Activated effector memory CD4-positive, alpha-beta T cell treated with Interleukin-2 at 50 U/mL for 16 hours (primary cell): ENCODE results near the gene RDH12.
"Not testable (repeated sequence)": the region's sequence is repeated elsewhere in the genome, so short reads cannot be mapped to it uniquely, and the experiment has no call there.

ENCODE experiments used
- DNase-seq: peaks from one replicate; pipeline ENCODE4 v3.0.0-alpha.2; 2020

RDH12 gene

DNA sequence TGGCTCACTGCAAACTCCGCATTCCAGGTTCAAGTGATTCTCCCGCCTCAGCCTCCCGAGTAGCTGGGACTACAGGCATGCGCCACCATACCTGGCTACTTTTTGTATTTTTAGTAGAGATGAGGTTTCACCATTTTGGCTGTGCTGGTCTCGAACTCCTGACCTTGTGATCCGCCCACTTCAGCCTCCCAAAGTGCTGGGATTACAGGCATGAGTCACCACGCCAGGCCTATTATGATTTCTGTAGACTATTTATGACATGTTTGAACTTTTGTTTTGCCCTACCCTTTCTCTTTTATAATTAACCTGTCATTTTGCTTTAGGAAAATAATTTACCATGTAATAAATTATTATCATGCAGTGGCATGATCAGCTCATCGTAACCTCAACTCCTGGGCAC is at the start of gene RDH12:
RDH12 (plus strand) TSS at position 395 of the 400 bp plus-strand sequence. CDS start 20,757 bp downstream, outside the sequence.
- not testable (repeated sequence) for DNase-seq

DNA sequence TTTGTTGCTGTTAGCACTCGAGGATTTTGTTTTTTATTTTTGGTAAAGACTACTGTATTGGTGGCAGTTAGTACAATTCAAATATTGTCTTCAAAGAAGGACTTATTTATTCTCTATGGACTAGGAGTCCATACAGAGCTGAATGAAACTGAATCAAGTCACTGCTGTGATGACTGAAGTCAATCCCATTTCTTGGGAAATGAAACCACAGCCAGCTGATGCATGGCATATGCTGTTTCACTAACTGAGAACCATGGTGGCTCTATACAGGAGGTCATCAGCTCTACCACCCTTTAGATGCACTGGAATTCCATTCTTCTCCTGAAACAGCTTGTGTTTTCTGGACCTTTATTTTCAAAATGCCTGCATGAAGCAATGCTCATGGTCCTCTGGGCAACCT is 49.5 kb upstream of the RDH12 start:
- DNase-seq, result no peak

DNA sequence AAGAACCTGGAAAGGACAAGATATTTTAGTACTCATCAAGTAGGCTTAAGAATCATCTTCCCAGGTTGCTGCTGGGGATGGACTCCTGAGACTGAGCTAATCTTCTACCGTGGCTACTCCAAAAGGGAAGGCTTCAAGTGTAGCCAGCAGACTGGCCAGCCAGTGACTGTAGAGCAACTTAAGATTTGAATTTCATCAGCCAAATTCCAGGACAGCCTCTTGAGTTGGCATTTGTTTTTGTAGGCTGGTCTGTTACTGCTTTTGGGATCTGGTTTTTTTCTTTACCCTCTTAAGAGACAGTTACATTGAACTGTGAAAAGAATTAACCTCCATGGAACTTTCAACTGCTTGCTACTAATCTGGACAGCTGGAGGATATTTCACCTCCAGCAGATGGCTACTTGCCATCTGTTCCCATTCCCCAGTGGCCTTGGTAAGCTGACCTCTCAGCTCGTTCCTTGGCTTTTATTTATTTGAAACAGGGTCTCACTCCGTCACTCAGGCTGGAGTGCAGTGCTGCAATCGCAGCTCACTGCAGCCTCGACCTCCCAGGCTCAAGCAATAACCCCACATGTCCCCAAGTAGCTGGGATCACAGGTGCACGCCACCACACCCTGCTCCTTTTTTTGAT is 47.9 kb upstream of the RDH12 start:
- DNase-seq, result no peak

DNA sequence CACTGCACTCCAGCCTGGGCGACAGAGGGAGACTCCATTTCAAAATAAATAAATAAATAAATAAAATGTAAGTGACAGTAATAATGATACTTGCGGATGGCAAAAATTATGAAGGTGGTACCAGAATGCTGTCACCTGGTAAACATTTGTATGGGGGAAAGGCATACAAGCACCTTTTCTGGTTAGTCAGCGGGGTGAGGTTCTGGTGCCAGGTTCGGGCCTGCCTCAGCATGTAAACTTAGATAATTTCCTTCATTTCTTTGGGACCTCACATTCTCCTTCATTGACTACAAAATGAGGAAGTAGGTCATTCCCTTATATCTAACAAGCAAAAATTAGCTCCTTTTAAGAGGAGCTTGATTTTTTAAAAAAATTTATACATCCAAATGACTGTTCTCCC is 38.1 kb upstream of the RDH12 start:
- no peak for DNase-seq

DNA sequence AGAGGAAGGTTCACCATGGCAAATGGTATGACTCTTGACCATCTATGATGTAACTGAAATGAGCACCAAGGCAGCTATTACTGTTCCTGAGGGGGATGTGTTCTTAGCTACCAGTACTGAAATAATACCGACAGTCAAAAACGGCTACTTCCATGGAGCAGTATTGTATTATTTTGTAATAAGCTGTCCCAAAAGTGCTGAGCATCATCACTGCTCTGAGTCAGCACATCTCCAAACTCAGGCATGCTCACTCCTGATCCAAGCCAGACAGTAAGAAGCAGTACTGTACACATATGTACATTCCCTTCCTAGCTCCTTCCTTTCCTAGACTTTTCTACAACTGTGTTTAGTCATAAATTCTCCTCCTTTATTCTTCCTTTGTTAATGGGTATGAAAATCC is 35.8 kb upstream of the RDH12 start:
- DNase-seq, result no peak

DNA sequence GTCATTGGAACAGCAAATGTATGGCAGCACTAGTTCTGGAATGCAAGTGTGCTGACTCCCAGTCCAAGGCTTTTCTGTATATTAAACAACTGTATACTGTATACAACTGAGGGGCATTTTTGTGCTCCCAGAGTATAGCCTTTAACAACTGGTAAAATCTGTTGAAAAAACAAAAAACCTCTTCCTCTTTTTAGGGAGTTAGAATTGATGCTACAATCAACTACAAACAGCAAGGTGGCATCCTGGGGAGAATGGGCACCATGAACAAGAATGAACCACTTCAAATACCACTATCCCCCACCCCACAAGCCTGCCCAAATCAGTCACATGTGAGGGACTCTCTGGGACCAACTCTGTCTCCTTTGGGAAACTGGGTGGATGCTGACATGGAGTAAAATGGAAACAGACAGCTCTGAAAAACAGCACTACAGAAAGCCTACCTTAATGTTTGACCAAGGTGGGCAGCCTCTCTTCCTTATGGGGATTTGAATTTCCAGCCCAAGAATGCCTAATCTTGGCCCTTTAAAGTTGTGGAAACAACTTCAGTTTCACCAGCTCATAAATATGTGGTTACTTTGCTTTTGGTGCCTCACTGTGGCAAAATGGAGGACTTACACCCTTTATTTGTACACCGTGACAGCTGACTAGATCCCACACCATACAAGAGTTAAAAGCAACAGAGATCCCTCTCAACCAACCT is 34.8 kb upstream of the RDH12 start:
- no peak for DNase-seq

DNA sequence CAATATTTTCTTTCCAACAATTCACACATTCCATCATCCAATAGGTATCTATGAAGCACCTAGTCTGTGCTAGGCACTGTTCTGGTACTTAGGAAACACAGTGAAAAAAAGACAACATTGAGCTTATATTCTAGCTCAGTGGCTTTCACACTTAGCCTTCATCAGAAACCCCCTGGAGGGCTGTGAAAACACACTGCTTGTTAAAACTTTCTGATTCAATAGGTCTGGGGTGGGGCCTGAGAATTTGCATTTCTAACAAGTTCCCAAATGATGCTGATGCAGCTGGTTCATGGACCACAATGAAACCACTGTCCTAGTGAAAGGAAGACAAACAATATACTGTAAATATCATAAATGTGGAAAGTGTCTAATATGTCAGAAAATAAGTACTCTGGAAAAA is 33.1 kb upstream of the RDH12 start:
- DNase-seq, result no peak

DNA sequence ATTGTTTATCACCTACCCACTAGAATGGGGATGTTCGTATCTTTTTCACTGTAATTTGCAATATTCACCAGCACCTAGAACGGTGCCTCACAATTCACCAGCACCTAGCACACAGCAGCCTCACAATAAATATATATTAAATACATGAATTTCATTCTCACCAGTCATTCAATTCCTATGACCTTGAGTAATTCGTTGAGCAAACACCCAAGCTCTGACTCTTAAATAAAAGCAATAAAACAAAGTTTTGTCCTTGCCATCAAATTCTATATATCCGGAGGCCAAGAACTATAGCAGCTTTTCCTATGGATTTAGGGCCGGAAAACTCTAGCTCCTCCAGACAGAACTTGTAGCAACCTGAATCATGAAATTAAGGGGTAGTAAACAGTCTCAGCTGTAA is 28.2 kb upstream of the RDH12 start:
- DNase-seq, result no peak

DNA sequence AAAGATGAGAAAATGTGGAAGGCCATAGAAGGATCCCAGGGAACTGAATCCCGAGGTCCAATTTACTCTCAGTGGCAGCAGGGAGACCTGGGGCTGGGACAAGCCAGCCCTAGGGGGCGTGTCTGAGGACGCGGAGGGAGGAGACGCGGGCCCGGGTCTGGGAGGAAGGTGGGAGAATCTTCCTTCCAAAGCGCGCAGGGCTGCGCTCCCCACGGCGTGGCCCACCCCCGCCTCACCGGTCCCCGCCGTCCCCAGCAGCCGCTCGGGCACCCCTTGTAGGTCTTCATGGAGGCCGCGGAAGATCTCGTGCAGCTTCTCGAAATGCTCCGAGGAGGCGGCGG is 27.6 kb upstream of the RDH12 start:
- peak; percentile 33 for DNase-seq

DNA sequence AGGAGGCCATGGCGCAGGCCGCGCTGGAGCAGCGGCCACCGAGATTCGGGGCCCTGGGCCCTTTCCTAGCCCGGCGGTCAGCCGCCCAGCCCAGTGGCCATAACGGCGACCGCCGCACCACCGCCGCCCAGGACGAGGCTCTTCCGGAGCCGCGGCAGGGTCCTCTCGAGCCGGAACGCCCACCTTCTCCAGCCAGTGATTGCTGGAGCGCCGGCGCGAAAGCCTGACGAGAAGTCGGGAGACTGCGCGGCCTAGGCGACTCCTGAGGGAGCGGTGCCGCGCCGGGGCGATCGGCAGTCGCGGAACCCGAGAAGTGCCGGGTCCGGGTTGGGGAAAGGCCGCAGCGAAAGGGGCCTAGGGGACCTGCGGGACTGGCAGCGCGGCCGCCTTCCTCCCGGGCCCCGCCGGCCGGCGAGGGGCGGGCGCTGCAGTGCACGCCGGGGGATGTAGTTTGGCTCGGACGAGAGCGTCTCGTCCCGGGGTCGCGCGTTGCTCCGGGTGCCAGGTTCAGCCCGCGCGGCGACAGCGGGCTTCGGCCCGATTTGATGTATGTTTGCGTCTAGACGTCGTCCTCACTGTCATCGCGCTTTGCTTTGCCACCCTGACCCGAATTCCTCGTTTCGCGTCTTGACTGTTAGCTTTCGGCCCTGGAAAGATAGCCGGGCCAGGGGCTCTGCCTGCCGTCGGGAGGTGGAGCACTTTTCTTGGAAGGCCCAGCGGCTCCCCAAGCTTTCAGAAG is 27.0 kb upstream of the RDH12 start, which contains the start of gene VTI1B:
VTI1B (minus strand) TSS at position 153 of the 739 bp plus-strand sequence; CDS start at position 10, 143 bp downstream.
- DNase-seq, result peak; percentile 75

DNA sequence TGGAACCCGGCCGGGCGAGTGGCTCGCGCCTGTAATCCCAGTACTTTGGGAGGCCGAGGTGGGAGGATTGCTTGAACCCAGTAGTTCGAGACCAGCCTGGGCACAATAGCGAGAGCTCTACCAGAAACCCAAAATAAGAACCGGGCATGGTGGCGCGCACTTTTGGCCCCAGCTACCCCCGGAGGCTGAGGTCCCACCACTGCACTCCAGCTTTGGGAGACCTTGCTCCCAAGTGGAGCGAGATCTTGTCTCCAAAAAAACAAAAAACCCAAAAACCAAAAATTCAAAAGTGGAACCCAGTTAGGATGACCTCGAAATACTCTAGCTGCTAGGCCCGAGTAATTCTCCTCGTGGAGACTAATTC is 26.5 kb upstream of the RDH12 start:
- DNase-seq, result no peak

DNA sequence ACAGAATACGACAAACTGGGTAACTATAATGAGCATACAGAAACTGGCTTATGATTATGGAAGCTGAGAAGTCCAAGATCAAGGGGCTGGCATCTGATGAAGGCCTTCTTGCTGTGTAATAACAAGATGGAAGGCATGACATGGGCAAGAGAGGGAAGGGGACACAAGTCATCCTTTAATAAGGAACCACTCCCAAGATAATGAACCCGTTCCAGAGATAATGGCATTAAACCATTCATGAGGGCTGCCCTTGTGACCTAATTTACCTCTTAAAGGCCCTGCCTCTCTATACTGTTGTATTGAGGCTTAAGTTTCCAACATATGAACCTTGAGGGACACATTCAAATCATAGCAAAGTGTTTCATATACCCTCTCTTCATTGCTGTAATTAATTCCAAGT is 22.7 kb upstream of the RDH12 start:
- DNase-seq, result no peak

DNA sequence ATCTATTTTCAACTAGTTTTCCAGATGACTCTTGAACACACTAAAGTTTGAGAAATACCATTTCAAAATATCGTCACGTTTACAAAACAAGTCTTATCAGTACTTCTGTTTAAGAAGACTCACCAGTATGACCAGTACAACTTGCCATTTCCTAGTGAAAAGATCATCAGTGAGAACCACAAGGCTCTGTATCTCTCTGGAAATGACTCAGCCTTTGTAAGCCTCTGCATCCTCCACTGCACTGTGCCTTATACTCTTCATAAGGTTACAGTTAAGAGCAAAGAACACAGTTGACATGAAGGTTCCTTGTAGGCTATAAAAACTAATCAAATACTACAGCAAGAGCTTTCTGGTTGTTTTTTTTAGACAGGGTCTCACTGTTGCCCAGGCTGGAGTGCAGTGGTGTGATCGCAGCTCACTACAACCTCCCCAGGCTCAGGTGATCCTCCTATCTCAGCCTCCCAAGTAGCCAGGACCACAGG is 21.5 kb upstream of the RDH12 start:
- no peak for DNase-seq

DNA sequence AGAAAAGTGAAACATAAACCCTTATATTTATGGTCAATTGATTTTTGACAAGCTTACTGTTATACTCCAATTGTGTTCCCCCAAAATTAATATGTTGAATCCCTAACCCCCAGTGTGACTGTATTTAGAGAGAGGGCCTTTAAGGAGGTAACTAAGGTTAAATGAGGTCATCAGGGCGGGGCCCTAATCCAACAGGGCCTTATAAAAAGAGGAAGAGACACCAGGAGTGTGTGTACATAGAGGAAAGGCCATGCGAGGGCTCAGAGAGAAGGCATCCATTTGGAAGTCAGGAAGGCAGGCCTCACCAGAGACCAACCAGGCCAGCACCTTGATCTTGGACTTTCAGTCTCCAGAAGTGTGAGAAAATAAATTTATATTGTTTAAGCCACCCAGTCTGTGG is 20.7 kb upstream of the RDH12 start:
- DNase-seq, result no peak

DNA sequence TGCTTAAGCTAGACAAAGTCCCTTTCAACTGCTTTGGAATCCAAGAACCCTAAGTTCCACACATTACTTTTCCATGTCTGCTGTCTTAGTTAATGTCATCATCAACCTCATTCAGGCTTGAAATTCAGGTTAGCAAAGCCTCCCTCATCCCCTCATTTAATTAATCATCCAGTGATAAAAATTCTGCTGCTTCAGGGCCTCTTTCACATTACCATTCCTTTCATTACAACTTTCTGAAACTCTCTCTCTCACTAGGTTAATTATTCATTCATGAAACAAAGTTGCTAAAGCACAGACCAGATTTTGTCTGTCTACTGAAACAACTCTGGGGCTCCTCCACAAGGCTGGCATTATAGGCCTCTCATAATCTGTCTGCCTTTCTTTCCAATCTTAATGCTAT is 17.8 kb upstream of the RDH12 start:
- DNase-seq, result no peak

DNA sequence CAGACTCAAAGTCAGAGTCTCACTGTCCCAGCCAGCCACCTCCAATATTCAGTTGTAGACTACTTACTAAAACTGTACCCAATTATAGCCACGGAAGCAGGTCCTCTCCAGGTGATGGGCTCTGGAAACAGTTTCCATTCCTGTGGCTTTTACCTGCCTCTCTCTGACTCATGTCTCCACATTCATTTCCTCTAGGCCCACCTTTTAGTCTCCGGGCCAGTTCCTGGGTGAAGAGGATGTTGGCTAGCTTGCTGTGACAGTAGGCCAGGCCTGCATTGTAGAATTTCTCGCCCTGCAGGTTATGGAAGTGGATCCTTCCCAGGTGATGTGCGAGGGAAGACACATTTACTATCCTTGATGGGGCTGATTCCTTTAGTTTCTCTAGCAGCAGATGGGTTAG is 11.7 kb upstream of the RDH12 start:
- DNase-seq, result no peak

DNA sequence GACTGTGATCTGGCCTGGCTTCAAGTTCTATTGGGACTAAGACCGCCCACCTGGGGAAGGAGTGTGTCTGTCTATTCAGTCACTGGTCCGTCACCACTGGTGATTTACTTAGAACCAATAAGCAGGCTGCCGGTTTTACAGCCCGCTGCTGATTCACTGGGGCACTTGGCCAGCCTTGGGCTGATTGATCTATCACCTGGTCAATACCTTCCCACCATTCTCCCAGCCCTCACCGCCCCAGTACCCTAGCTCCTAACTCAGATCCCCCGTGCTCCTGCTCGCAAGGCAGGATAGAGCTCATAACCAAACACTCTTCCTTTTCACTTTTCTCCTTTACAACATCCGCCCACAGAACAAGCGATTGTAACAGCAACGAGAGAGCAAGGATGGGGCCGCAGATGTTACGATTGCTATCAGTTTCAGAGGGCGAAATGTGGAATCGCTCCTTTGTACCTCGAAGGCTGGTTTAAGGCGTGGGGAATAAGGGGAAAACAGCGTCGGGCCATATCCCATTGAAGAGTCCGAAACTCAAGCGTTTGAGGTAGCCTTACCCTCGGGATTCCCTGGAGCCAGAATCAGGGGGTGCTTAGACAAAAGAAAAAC is 6.8 kb upstream of the RDH12 start:
- peak; percentile 40 for DNase-seq

DNA sequence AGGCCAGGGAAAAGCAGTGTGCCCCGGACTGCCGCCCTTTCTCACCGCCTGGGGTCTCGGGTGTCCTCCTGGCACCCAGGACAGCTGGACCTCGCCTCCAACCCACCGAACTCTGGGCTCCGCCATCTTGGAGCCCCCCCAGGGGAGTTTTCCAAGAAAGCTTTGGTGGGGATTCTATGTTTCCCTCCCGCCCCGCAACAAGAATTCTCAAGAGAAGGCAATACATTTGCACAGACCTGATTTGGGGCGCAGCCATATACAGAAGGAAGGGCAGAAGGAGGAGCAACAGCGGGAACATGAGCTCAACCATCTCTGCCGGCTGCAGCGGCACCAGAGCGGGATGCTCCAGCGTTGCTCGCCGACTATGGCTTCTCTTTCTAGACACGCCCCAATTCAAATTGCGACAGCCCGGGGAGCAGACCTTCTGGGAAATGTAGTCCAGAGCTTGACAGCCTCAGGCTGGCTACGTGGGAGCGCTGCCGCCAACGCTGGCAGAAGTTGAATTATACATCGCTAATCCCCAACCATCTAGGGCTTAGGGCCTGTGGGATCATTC is 6.2 kb upstream of the RDH12 start, which contains the start of gene RDH11:
RDH11 (minus strand) TSS at position 371 of the 556 bp plus-strand sequence; CDS start at position 310, 61 bp downstream.
- peak; percentile 74 for DNase-seq

DNA sequence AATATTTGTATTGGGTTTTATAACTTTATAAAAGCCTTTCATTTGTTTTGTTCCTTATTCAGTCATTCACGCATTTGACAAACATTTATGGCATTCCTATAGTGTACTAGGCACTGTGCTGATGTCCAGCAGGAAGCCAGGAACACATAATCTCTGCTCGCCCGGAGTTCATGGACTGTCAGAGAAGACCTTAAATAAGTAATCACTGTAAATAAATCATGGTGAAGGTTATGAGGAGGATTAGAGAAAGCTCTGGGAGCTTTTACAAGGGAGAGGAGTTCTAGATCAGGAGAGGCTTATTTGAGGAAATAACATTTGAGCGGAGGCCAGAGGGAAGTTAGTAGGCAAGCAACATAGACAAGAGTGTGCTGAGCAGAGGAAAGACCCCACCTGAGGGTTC is 4.7 kb upstream of the RDH12 start:
- no peak for DNase-seq

DNA sequence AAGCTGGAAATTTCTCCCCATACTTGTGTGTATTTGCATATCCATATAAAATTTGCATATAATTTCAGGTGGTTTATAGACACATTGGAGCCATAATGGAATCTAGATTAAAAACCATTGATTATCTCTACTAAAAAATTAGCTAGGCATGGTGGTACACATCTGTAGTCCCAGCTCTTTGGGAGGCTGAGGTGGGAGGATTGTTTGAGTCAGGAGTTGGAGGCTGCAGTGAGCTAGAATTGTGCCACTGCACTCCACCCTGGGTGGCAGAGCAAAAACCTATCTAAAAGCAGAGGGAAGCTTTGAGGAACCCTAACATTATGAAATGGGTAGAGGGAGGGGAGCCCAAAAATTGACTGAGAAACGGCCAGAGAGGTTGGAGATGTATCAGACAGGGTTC is 3.5 kb upstream of the RDH12 start:
- no peak for DNase-seq

DNA sequence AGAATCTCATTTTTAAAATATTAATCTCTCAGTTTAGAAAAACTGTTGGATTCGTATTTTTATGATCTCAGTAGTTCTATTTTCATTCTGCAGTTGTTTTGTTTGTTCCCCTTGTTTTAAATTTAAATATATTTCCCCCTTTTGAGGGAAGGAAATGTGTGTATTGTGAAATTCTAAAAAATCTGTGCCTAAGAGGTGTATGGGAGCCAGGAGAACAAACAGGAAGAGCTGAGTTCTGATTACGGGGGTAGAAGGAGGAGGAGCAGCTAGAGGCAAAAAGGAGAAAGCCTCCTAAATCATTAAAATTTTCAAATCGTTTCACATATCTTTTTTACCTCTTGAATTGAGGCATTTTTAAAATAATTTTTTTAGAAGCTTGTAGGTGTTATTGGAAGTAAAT is 2.3 kb downstream of the RDH12 start:
- DNase-seq, result no peak

DNA sequence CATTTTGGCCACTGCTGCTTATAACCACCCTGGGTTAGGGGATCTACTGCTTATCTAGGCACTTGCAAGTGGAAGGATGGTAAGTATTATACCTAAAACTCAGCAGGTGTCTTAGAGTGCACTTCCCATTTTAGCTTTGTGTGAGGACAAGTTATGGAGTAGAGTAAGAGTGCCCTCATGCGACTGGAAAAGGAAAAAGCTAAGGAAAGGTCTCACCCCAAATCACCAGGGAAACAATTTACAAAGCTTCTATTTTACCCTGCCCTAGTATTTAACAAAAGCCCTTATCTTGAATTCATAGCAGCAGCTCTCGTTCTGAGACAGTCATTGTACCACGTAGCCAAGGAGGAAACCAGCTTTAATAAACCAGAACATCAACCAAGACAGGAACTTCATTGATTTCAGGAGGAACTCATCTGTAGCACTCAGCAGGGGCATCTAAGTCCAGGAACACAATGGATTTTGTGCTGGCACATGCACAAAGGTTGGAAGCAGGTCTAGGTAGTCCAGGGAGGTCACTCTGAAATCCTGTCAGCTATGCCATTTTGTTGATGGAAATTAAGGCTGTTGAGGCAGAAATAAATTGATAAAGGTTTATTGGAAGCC is 2.9 kb downstream of the RDH12 start:
- no peak for DNase-seq

DNA sequence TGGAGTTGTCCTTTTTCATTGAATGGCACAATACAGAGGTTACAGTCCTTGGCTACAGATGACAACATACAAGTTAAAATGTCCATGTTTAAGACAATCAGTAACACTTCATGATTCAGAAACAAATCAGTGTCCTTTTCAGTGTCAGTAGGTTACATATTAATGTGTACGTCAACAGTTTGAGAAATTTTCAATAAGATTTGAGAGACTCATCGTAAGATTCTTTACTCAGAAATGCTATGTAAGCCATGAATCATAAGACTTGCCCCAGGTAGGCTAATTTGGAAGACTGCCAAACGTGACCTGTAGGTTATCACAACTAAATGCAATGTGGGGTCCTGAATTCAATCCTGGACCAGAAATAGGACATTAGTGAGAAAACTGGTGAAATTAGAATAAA is 3.5 kb downstream of the RDH12 start:
- no peak for DNase-seq
